IMR-90 (cell line): ENCODE results near the gene ZNF467. TPM values are rescaled to one million over a fixed set of nuclear protein-coding genes. Genes with fewer than 3 reads are reported as not detected.

Experiments
- ATAC-seq: fragments of 200-7000 bp; cut with Tn5 transposase; 2 replicates; pipeline ENCODE4 v1.9.1; 2020; ENCODE audit warnings: low read depth, mild to moderate bottlenecking, moderate library complexity
- BruUV-seq: library from RNA; stranded (reverse); fragments of 400-500 nt; replicated peaks from 2 replicates; lab custom pipeline; 2021; lab: Mats Ljungman, UMichigan
- CTCF ChIA-PET: fragments of 300-600 bp; formaldehyde crosslinking; extraction: SDS; loops from one replicate; lab custom pipeline; 2021; ENCODE audit warnings: antibody characterized with exemption; lab: Yijun Ruan, JAX
- POLR2A ChIA-PET: fragments of 300-600 bp; sonication (Branson Sonifier 250); formaldehyde crosslinking; loops from one replicate; lab custom pipeline; 2022; ENCODE audit warnings: antibody characterized with exemption; ENCODE audit not compliant: unreplicated experiment; lab: Charles Lee
- DNase-seq: peaks from one replicate; pipeline ENCODE4 v3.0.0; 2013
- H2AFZ ChIP-seq: replicated peaks from 2 replicates; pipeline ENCODE3; 2013; ENCODE audit warnings: low read length, mild to moderate bottlenecking; ENCODE audit not compliant: poor library complexity
- H2AK5ac ChIP-seq: 2 replicates; pipeline ENCODE4 v1.6.1; 2013; ENCODE audit warnings: low read depth, low read length, inconsistent platforms
- H2AK9ac ChIP-seq: replicated peaks from 2 replicates; pipeline ENCODE3; 2013; ENCODE audit warnings: mild to moderate bottlenecking, low read depth, low read length, moderate library complexity; ENCODE audit not compliant: poor library complexity
- H2BK120ac ChIP-seq: 2 replicates; pipeline ENCODE4 v1.6.1; 2013; ENCODE audit warnings: low read depth, low read length, inconsistent platforms
- H2BK15ac ChIP-seq: 3 replicates; pipeline ENCODE4 v1.6.1; 2013; ENCODE audit warnings: low read depth, low read length, inconsistent platforms
- H2BK20ac ChIP-seq: 2 replicates; pipeline ENCODE4 v1.6.1; 2013; ENCODE audit warnings: low read depth, mild to moderate bottlenecking, inconsistent platforms, low read length, moderate library complexity
- H2BK5ac ChIP-seq: 2 replicates; pipeline ENCODE4 v1.6.1; 2013; ENCODE audit warnings: mild to moderate bottlenecking, low read depth, low read length, inconsistent platforms; ENCODE audit not compliant: poor library complexity, severe bottlenecking
- H3K14ac ChIP-seq: replicated peaks from 2 replicates; pipeline ENCODE4 v1.6.1; 2013; ENCODE audit warnings: low read depth, low read length, inconsistent platforms
- H3K18ac ChIP-seq: 2 replicates; pipeline ENCODE4 v1.6.1; 2013; ENCODE audit warnings: low read depth, low read length, control low read depth
- H3K23ac ChIP-seq: 2 replicates; pipeline ENCODE4 v1.6.1; 2013; ENCODE audit warnings: low read depth, low read length, inconsistent platforms
- H3K27ac ChIP-seq: 2 replicates; pipeline ENCODE4 v1.5.1; 2013; ENCODE audit warnings: mild to moderate bottlenecking, control low read depth, low read length; ENCODE audit not compliant: insufficient read depth
- H3K27me3 ChIP-seq: 2 replicates; pipeline ENCODE4 v1.6.1; 2013; ENCODE audit warnings: low read length; ENCODE audit not compliant: control insufficient read depth, insufficient read depth
- H3K36me3 ChIP-seq: 2 replicates; pipeline ENCODE4 v1.6.1; 2013; ENCODE audit warnings: low read length, mixed read lengths; ENCODE audit not compliant: control insufficient read depth, insufficient read depth
- H3K4ac ChIP-seq: 2 replicates; pipeline ENCODE4 v1.6.1; 2013; ENCODE audit warnings: low read depth, low read length, inconsistent platforms
- H3K4me1 ChIP-seq: 2 replicates; pipeline ENCODE4 v1.6.1; 2013; ENCODE audit warnings: low read length, mixed read lengths; ENCODE audit not compliant: control insufficient read depth, insufficient read depth
- H3K4me2 ChIP-seq: 2 replicates; pipeline ENCODE4 v1.6.1; 2013; ENCODE audit warnings: low read depth, mild to moderate bottlenecking, control low read depth, low read length, moderate library complexity
- H3K4me3 ChIP-seq: 2 replicates; pipeline ENCODE4 v1.5.1; 2013; ENCODE audit warnings: low read depth, mild to moderate bottlenecking, control low read depth, low read length, moderate library complexity; ENCODE audit not compliant: insufficient read depth
- H3K56ac ChIP-seq: 2 replicates; pipeline ENCODE4 v1.6.1; 2013; ENCODE audit warnings: low read length, inconsistent platforms; ENCODE audit not compliant: insufficient read depth; ENCODE audit errors: extremely low read depth
- H3K79me1 ChIP-seq, 2 experiments: 2 replicates each; pipeline ENCODE4 v1.6.1; 2013; ENCODE audit warnings: low read length in 2 of 2, inconsistent platforms in 1 of 2, low read depth in 1 of 2
- H3K9ac ChIP-seq: 2 replicates; pipeline ENCODE4 v1.6.1; 2013; ENCODE audit warnings: low read depth, low read length, control low read depth
- H3K9me1 ChIP-seq: 2 replicates; pipeline ENCODE4 v1.6.1; 2013; ENCODE audit warnings: low read length, inconsistent platforms; ENCODE audit not compliant: insufficient read depth
- H3K9me3 ChIP-seq: 2 replicates; pipeline ENCODE4 v1.6.1; 2013; ENCODE audit warnings: low read length; ENCODE audit not compliant: control insufficient read depth, insufficient read depth
- H4K20me1 ChIP-seq: 2 replicates; pipeline ENCODE4 v1.6.1; 2013; ENCODE audit warnings: low read length, inconsistent platforms; ENCODE audit not compliant: insufficient read depth
- H4K5ac ChIP-seq: 2 replicates; pipeline ENCODE4 v1.6.1; 2013; ENCODE audit warnings: mild to moderate bottlenecking, low read depth, low read length, control low read depth
- H4K8ac ChIP-seq, 2 experiments: 2 replicates each; pipeline ENCODE4 v1.6.1; 2013; ENCODE audit warnings: low read depth in 2 of 2, low read length in 2 of 2, control low read depth in 1 of 2, inconsistent platforms in 1 of 2
- H4K91ac ChIP-seq: 2 replicates; pipeline ENCODE4 v1.6.1; 2013; ENCODE audit warnings: low read depth, low read length, inconsistent platforms; ENCODE audit not compliant: insufficient read depth
- ELK1 ChIP-seq: fragments of 150-350 bp; IDR thresholded peaks from 2 replicates; pipeline ENCODE4 v1.6.1; 2016; ENCODE audit warnings: low read depth, mild to moderate bottlenecking, low read length, moderate library complexity, borderline replicate concordance
- MAZ ChIP-seq: IDR thresholded peaks from 2 replicates; pipeline ENCODE4 v1.6.1; 2012; ENCODE audit warnings: low read depth, mild to moderate bottlenecking, low read length, improper control_type of control experiment, moderate library complexity, borderline replicate concordance
- MXI1 ChIP-seq: IDR thresholded peaks from 2 replicates; pipeline ENCODE4 v1.6.1; 2012; ENCODE audit warnings: low read depth, mild to moderate bottlenecking, low read length, moderate library complexity, borderline replicate concordance
- RFX5 ChIP-seq: IDR thresholded peaks from 2 replicates; pipeline ENCODE4 v1.8.0; 2012; ENCODE audit warnings: low read depth, mild to moderate bottlenecking, low read length, moderate library complexity
- SMC3 ChIP-seq: fragments of 150-350 bp; IDR thresholded peaks from 2 replicates; pipeline ENCODE4 v1.6.1; 2016; ENCODE audit warnings: low read depth, mild to moderate bottlenecking, antibody characterized with exemption, low read length, moderate library complexity
- WGBS, 2 experiments: methylation state at CpG; one replicate each; pipeline versions ENCODE4 v1.1.5 to v1.1.7; 2013; ENCODE audit warnings: missing lambda C conversion rate in 2 of 2; ENCODE audit not compliant: insufficient read length in 1 of 2; ENCODE audit errors: extremely low coverage in 2 of 2; 5-methylcytosine and 5-hydroxymethylcytosine counted together
- dilution Hi-C: fragments of 300-500 bp; cut with HindIII; formaldehyde crosslinking; loops from one replicate; pipeline ENCODE4 v1.14.3; 2018; ENCODE audit warnings: low sequenced_read_pairs; ENCODE audit not compliant: unreplicated experiment
- in situ Hi-C: fragments of 300-500 bp; cut with MboI; formaldehyde crosslinking; loops from 3 replicates; pipeline ENCODE4 v1.14.3; 2019; ENCODE audit warnings: low sequenced_read_pairs, inconsistent platforms, mixed read lengths
- intact Hi-C: fragments of 100-400 bp; cut with micrococcal nuclease; formaldehyde crosslinking; loops from 2 replicates; pipeline ENCODE4 v1.10.0; 2022
- polyA plus RNA-seq, 3 experiments: library from polyadenylated mRNA; depleted of rRNA; stranded (reverse); fragments of >200 nt; gene quantifications; 2 replicates each; pipeline ENCODE4 v1.2.3, GENCODE V29; 2012; ENCODE audit warnings: low replicate concordance in 1 of 3
- total RNA-seq: library from RNA; depleted of rRNA; stranded (reverse); fragments of >200 nt; gene quantifications from 2 replicates; pipeline ENCODE4 v1.2.3, GENCODE V29; 2012
- TF ChIP-seq, protein P1 (sequence below): fragments of 150-350 bp; IDR thresholded peaks from 2 replicates; pipeline ENCODE4 v1.6.1; 2017; ENCODE audit warnings: mild to moderate bottlenecking, antibody characterized with exemption, low read length, low read depth

Gene ZNF467
- total and polyA plus RNA-seq, 2 of the 4 experiments (the other 2 are of a cell fraction): 0.67 TPM; not detected in 1

- Histone ChIP-seq H2BK5ac (no peak overlapping the region), H2BK15ac (no peak overlapping the region), H3K9me1 (no peaks in the 10 kb centered on the region), H3K14ac (no peak overlapping the region), H3K4me1 (no peaks in the 10 kb centered on the region), H3K23ac (no peak overlapping the region), H3K9me3 (no peaks in the 10 kb centered on the region), H4K5ac (no peak overlapping the region), H2AK5ac (no peak overlapping the region), H3K27me3 (no peaks in the 10 kb centered on the region), H3K4me2 (no peak overlapping the region), H2AFZ (no peak overlapping the region), H3K4me3 (no peak overlapping the region), H3K56ac (no peak overlapping the region), H2BK120ac (no peak overlapping the region), H2BK20ac (no peak overlapping the region), H4K8ac (no peak overlapping the region), H4K20me1 (no peaks in the 10 kb centered on the region), H3K9ac (no peak overlapping the region), H2AK9ac (no peak overlapping the region), H3K36me3 (peaks cover 63% of the 10 kb centered on the region), H3K18ac (no peak overlapping the region), H3K4ac (no peak overlapping the region), H3K79me1 (no peaks in the 10 kb centered on the region), H3K27ac (no peak overlapping the region), H4K91ac (no peak overlapping the region)
- POLR2A ChIA-PET: no interaction called here
- WGBS, 2 experiments: no CpG with 5 or more reads among the region's 6 CpGs
- no TSS peak for BruUV-seq
- intact Hi-C loops: no loop called here
- DNase-seq: no peak
- CTCF ChIA-PET: interaction anchor here (1.5 kb wide), 1 partner anchor 16 kb away, joined by 3 read pairs; no protein-coding TSS in a partner anchor
- ATAC-seq: no peak
- TF ChIP-seq SMC3 (no peak), RFX5 (no peak), MXI1 (no peak), ELK1 (no peak), MAZ (no peak)
- TF ChIP-seq, protein P1, sequence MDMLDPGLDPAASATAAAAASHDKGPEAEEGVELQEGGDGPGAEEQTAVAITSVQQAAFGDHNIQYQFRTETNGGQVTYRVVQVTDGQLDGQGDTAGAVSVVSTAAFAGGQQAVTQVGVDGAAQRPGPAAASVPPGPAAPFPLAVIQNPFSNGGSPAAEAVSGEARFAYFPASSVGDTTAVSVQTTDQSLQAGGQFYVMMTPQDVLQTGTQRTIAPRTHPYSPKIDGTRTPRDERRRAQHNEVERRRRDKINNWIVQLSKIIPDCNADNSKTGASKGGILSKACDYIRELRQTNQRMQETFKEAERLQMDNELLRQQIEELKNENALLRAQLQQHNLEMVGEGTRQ: no peak
- dilution Hi-C loops: no loop called here
- in situ Hi-C loops: no loop called here
Measured at GRCh38 chr7:149725916-149726315, 47.5 kb downstream of the ZNF467 start.
